Measurements from ENCODE around the gene DST.

Gene DST

DNA sequence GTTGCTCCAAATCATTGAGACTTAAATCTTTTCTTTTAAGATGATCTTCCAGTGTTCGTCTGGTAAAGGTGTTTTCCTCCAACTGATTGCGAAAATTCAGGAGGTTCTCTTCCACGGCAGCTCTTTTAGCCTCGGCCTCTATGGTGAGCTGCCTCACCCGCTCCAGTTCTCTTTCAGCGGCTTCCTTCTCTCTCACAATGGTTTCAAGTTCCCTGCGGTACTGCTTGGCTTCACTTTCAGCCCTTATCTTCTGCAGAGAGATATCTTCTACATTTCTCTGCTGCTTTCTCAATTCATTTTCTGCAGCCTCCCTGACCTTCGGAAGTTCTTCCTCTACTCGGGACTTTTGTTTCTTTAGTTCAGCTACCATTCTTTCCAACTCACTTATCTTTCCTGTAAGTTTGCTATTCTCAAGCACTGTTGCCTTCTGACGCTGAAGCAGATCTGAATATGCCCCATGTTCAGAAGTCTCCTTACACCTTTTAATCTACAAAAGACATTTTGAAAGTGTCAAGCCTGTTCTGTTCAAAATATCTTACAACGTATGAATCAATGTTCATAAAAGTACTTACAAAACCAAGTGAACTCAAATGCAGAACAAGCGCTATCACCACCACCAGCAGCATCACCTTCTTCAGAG is 22.3 kb downstream of the DST start:
- no peak for DNase-seq

DNA sequence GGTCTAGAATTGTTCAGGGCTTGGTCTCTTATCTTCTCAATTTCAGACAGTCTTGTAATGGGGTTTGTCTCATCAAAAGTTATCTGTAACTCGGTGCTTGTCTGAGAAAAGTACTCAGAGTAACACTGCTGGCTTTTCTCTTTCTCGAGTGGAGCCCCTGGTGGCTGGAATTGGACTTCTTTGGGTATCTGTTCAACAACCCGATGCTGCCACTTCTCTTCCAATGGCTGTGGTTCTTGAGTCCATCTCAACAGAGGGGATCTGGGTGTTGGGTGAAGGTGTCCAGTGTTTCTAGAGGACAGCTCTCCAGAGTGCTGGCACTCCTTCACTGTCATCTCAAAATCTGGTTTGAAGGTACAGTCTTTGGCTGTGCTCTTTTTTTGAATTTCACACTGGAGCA is 24.6 kb downstream of the DST start:
- no peak for DNase-seq

DNA sequence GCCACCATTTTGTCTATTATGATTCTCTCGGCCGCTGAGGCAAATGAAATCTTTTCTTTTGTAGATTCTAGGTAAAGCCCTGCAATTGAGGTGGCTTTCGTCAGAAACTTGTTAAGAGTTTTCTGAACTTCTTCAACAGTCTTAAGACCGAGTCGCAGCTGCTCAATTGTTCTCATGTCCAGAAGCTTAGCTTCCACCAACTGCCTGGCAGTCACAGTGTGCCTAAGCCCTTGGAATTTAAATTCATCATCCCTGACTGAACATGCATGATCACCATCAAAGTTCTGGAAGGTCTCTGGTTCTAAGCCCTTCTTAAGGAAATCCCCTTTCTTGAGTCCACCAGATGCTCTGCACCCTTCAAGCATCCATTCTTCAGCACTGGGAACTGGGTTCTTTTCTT is 25.7 kb downstream of the DST start:
- no peak for DNase-seq

DNA sequence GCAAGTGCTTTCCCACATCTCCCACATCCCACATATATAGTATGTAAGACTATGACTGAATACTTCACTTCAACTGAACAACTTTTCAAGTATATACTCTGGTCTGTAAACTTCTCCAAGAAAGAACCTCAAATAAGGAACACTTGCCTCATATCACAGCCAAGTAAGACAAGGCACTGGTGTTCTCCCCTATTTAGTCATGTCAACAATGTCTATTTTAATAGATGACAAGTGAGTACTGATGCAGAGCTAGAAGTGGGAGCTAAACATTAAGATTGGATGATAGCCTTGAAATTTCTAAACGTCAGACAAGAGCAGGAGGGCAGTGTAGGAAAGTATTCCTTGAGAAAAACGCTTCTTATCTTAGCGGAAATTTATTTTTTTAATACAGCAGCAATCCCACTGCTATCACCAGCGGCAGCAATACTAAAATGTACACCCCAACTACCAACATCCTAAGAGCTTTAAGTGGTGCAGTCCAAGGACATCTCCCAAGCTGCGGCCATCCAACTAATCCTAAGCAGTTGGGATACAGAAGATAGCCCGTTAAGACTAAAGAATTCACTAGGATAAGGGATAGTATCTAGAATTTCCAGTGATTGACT is 29.3 kb downstream of the DST start:
- no peak for DNase-seq

DNA sequence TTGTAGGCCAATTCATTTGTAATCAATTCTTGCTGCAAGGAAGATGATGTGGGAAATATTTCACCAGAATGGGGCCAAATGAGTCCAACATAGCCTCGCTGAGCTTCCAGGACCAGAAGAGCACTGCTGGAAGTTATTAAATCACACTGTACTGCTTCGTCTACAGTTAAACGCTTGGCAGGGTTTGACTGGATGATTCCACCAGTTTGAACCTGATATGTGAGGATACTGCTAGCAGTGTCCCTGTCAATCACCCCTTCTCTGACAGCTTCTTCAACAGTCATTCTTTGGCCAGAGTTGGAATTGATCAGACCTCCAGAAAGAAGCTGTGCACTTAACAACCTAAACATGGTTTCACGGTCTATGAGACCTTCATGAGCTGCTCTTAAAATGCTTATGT is 34.4 kb downstream of the DST start:
- no peak for DNase-seq

DNA sequence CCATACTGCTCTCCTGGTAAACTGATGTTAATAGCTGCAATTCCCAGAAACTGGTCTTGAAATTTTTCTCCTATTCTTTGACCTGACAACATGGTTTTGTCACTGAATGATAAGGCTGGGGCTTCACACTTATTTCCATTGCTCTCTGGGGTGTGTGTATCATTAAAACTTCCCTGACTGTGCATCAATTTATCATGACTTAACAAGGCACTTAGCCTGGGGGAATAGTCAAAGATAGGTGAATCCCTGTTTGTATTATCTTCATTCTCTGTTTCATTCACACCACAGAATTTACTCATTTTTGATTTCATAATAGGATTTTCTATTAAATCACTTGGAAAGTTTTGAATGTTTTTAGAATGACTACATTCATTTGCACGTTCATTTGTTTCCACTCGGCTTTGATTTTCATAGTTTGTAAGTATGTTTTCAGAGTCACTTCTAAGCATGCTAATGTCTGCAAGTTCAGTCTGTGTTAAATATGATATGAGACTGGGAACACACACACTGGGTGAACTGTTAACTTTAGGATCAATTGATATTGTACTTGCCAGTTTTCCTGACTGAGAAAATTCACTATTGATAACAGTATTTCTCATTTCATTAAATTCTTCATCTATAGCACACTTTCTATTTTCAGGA is 35.5 kb downstream of the DST start:
- DNase-seq = no peak

DNA sequence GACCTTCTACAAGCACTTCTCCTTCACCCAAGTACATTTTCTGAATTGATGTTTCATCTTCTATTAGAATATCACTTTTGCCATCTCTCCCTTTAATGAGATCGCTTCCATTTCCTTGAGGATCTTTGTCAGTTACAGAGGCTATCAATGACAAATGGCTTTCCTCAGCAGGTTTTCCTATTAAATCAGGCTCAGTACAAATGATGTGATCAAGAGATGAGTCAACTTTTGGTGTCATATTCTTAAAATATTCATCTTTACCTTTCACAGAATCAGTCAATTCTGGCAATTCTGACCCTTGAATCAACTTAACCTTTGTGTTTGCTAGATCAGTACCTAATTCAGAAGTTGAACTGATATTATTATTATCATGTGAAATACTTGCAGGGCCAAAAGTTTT is 37.3 kb downstream of the DST start:
- no peak for DNase-seq

DNA sequence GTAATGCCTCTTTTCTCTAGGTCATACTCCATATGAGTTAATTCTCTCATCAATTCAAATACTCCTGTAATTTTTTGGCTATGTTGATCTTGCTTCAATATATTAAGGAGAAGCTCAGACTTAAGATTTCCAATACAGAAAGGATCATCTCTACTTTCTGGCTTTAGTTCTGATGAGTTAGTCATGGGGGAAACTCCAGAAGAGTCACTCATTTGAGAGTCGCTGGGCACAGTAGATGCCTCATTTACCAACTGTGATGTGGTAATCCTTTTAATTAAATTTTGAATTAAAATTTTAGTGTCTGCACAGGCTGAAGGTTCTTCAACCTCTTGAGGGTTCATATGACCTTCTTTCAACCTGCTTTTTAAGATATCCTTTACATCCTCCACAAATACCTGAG is 38.5 kb downstream of the DST start:
- no peak for DNase-seq

DNA sequence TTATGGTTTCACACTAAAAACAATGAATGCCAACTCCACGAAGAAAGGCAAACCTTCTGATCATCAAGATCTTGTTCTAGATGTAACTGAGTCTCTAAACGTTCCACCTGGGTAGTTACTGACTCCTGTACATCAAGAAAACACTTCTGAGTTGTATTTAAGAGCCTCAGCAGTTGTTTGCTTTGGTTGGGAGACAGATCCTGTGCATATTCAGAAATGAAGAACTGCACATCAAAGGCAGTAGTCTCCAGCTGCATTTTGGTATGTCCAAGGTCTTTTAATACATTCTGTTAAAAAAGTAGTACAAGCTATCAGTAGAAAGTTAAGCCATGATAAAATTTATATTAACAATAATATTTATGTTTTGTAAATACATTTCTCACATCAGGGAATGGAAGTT is 41.3 kb downstream of the DST start:
- no peak for DNase-seq

DNA sequence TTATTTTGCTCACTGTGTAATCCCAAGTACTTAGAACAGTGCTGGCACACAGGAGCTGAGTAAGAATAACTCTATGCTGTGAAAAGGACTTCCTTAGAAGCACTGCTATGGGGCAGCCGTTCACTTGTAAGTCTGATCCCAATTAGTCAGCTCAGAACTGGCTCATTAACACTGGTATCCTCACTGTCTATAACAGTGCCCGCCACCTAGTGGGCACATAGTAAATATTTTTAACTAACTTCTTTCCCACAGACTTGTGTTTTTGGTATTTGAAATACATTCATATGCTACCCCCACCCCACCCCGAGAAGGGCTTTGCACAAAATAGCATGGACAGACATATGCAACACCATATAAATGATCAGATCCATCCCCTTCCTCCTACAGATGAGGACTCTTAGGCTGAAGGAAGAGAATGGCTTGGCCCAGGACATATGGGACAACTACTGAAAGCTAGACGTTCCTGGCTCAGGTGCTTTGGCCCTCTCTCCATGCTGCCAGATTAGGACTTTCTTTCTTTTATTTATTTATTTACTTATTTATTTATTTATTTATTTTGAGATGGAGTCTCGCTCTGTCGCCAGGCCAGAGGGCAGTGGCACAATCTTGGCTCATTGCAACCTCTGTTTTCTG is 47.1 kb downstream of the DST start:
- peak; percentile 54 to 58 for DNase-seq

DNA sequence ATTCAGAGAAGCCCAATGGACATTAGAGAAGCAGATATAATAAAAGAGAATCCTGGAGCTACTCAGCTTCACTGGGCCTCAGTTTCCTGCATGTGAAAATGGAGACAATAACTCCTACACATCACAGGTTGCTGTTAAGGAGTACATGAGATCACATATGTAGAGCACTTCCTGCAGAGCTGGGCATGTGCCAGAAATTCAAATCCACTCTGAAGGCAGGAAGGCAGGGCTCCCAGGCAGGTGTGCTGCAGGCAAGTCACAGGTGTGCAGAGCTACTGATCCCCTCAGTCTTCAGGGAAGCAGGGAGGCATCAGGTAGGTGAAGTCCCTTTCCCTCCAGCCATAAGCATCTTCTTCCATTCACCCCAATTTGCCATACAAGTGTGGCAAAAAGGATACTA is 48.0 kb downstream of the DST start:
- peak in 1 of 2 donors; percentile 1 for DNase-seq

DNA sequence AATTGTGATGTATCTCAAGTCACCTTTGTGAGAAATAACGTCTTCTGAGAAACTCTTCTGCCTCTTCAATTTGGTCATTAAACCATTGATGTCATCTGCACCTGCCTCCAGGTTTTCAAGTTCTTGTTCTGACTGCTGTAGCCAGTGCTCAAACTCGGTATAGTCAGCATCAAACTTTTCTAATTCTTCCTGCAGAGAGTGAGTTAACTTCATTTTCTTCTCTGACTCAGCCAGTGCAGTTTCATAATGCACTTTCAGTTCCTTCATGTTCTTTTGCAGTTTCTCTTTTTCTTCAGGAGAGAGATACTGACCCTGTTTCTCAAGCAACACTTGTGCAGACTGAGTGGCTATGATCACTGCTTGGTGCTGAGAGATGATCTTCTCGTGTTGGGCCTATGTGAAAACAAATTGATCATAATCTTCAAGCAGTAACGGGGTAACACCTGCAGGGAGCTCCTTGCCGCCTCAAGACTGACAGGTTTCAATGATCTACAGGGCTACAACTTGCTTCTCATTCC is 48.8 kb downstream of the DST start:
- peak; percentile 11 to 22 for DNase-seq

DNA sequence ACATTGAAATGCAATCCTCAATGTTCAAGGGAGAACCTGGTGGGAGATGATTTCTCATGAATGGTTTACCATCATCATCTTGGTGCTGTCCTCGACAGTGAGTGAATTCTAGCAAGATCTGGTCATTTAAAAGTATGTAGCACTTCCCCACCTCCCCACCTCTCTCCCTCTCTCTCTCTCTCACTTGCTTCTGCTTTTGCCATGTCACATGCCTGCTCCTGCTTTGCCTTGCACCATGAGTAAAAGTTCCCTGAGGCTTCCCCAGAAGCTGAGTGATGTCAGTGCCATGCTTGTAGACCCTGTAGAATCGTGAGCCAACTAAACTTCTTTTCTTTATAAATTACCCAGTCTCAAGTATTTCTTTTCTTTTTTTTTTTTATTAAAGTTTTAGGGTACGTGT is 60.5 kb downstream of the DST start:
- no peak for DNase-seq

DNA sequence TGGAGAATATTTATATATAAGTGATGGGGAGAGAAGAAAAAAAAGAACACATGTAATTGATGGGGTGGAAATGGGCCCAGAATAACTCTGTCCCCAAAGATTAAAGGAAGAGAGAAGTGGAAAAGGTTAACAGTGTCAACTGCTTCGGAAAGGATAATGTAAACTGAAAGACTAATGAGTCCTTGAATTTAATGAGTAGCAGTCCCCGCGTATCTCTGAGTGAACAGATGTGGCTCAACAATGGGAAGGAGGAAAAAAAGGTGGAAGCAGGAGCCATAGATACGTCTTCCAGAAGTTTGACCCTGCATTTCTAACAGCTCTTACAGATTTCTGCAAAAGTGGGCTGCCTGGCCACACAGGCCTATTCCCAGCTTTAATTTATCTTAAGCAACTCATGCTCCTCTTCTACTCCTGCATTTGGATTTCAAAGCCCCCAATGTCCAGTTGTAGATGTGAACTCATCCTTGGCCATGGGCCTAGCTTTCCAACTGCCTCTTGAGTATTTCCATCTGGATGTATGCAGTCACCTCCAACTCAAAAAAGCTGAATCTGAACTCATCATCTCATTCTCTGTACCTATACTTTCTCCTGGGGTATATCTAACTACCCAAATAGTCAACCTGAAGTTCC is 61.3 kb downstream of the DST start:
- no peak for DNase-seq

DNA sequence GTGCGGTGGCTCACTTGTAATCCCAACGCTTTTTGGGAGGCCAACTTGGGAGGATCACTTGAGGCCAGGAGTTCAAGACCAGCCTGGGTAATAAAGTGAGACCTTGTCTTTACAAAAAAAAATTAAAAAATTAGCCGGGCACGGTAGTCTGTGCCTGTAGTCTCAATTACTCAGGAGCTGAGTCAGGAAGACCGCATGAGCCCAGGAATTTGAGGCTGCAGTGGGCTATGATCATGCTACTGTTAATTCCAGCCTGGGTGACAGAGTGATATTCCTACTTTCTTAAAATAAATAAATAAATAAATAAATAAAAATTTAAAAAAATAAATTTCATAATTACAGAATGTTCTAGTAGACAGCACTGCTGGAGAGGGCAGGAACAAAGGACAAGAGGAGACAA is 62.4 kb downstream of the DST start:
- no peak for DNase-seq

DNA sequence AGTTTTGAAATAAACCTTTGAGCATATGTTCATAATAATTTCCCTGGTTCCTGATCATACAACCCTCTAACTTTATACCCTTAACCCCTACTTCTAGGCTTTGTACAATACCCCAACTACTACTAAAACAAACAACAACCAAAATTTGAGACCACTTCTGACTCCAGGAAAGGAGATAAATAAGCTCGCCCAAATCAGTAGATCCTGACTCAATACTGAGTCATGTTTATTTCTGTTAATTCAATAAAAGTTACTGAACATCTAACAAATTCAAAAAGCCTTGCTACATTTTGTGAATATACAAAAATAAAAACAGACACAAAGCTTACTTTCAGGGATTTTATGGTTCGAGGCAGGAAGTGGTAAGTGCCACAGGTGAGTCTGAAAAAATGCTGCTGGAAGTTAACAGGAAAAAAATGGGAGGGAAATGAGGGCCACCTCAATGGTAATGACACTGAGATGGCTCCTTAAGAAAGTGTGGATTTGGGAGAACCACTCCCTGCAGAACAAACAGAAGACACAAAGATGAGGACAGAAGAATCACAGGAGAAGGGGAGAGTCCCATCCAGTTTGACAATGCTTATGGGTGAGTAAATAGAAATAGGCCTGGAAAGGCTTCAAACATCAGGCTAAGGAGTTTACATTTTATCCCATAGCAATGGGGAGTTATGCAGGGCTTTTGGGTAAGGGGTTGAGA is 63.4 kb downstream of the DST start:
- no peak for DNase-seq

DNA sequence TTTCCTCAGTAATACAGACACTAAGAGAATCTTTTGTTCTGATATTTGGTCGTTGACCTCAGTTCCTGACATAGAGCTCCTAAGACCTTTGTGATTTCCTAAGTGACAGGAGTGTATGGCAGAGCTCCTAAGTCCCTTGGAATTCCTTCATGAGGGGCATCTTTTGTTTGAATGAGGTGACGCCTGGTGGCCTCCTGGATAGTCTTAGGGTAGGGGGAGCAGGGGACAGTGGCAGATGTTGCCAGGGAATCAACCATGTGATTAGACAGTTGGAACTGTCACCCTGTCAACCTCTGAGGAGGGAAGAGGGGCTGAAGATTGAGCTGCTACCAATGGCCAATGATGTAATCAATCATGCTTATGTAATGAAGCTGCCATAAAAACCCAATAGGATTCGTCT is 67.0 kb downstream of the DST start:
- no peak for DNase-seq

DNA sequence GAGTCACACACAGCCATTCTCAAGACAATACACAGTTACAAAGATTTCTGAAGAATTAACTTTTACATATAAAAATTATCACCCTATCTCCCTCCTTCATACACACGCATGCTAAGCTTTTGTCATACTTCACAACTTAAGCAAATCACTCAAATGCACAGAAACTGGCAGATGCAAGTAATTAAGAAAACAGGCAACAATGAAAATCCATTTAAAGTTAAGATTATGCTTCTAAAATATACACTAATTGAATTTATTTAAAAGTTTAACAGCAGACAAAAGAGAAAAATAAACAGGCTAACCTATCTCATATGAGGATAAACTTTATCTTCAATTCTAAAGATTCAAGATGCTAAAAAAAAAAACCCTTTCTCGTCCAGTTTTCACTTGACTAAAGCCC is 68.4 kb downstream of the DST start:
- no peak for DNase-seq

DNA sequence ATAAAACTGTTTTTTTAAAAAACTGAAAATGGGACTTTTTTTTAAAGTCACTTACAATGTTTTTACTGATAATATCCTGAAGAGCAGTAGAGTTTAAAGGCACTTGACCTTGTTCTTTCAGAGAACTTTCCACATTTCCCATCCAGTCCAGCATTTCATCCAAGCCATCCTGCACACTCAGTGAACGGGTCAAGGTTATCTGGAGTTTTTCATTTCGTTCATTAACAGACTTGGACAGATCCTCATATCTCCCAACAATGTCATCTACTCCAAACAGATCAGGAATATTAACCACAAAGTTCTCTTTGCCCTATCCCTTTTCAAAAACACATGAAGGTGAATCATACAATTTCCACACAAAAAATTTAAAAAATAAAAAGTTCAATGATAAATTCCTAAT is 69.1 kb downstream of the DST start:
- DNase-seq = no peak

DNA sequence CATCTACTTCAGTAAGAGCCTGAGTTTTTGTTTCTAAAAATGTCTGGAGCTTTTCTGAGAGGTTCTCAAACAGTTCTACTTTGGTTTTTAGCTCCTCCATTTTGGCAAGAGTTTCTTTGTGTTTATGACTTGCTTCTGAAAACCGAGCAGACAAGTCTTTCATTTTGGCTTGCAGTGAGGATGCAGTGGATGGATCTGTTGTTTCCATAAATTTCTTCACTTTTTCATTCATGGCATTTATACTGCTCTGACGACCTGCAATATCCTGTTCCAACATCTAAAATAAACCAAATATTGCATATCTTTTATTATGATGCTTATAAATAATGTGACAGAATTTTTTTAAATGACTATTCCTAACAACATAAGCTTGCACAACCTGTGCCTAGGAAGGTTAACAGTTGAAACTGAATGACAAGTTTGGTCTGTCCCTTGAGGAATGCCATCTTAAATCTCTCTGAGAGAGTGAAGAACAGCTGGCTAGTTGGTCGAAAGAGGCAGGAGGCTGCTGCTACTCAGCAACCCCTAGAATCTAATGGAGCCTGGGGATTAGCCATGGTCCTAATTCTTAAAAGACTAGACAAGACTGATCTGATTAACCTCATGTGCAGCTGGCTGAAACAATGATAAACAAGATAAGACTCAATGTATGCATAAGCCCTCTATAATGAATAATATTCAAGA is 69.8 kb downstream of the DST start:
- DNase-seq = no peak

DNA sequence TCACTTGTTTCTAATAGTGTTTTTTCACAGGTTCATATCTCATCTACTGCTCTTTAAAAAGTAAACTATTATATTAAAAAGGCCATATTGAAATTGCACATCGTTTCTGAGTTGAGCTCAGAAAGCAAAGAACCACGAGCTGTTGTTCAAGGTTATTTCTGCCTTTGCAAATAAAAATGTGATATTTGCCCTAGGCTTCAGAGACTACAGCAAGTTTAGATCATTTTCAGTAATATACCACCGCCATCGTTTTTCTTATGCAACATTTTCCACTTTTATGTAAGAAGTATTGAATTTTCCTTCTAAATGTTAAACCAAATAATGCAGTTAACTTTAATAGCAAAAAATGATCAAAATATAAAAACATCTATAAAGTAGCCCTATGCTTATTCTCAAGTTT is 71.1 kb downstream of the DST start:
- DNase-seq = no peak
